OCI-LY1 (cell line): ENCODE measurements around the gene RPH3AL.

Experiments used
- EZH2 ChIP-seq: fragments of 200-600 bp; sonication (generic), shearing (Covaris generic); IDR thresholded peaks from 2 replicates; pipeline ENCODE4 v1.8.0; 2017; ENCODE audit warnings: borderline replicate concordance, mixed run types, mild to moderate bottlenecking, antibody characterized with exemption, low read length, moderate library complexity, mixed read lengths
- TF ChIP-seq, protein P1 (sequence below): fragments of 200-600 bp; sonication (generic), shearing (Covaris generic); IDR thresholded peaks from 2 replicates; pipeline ENCODE4 v1.5.1; 2017; ENCODE audit warnings: mild to moderate bottlenecking, antibody characterized with exemption, low read length, moderate library complexity, mixed read lengths

GRCh38 chr17:309361-309888, 43.2 kb downstream of the RPH3AL start:
- TF ChIP-seq, protein P1, sequence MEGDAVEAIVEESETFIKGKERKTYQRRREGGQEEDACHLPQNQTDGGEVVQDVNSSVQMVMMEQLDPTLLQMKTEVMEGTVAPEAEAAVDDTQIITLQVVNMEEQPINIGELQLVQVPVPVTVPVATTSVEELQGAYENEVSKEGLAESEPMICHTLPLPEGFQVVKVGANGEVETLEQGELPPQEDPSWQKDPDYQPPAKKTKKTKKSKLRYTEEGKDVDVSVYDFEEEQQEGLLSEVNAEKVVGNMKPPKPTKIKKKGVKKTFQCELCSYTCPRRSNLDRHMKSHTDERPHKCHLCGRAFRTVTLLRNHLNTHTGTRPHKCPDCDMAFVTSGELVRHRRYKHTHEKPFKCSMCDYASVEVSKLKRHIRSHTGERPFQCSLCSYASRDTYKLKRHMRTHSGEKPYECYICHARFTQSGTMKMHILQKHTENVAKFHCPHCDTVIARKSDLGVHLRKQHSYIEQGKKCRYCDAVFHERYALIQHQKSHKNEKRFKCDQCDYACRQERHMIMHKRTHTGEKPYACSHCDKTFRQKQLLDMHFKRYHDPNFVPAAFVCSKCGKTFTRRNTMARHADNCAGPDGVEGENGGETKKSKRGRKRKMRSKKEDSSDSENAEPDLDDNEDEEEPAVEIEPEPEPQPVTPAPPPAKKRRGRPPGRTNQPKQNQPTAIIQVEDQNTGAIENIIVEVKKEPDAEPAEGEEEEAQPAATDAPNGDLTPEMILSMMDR: peak; percentile 94
- TF ChIP-seq EZH2: no peak
